Fibroblast of the conjunctiva (primary cell): ENCODE data around the gene MAB21L4.

Experiments
- DNase-seq: peaks from one replicate; pipeline ENCODE4 v3.0.0-alpha.2; 2010; ENCODE audit warnings: low read depth

Gene MAB21L4

GRCh38 chr2:240894006-240894405 is 1.9 kb downstream of the MAB21L4 start:
- no peak for DNase-seq

DNA sequence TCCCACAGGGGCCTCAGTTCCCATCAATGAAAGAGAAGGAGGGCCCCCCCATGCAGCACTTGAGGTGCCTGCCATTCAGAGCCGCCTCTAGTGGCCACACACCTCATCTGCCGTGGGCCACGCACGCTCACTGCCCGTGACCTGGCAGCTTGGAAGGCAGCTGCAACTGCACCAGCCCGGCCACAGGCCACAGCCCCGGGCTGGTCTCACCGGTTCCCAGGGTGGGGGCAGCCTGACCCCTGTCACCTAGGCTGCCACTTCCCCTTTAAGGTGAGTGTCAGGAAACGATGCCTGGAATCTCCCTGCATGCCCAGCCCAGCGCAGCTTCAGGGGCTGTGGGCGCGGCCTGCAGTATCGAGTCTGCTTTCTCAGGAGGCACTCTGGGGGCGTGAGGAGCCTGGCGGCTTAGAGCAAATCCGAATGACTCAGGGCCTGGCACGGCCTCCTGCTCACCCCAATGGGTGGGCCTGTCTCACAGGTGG is 2.6 kb downstream of the MAB21L4 start:
- DNase-seq = peak; percentile 32

DNA sequence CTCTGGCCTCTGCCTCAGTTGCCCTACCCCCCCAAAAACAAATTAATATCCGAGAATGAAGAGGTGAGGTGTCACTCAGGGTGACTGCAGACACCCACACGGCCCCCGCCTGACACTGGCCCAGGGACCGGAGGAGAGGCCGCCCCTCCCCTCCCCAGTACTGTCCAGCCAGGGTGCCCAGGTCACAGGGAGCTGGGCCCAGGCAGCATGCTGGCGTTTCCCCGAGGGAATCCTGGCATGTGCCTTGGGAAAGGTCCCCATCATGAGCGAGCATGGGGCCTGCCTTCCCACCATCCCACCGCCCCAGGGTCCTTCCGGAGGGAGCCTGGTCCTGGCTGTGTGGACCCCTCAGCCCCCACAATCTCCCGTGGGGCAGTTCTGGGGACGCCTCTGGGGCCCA is 3.0 kb downstream of the MAB21L4 start:
- DNase-seq = no peak

DNA sequence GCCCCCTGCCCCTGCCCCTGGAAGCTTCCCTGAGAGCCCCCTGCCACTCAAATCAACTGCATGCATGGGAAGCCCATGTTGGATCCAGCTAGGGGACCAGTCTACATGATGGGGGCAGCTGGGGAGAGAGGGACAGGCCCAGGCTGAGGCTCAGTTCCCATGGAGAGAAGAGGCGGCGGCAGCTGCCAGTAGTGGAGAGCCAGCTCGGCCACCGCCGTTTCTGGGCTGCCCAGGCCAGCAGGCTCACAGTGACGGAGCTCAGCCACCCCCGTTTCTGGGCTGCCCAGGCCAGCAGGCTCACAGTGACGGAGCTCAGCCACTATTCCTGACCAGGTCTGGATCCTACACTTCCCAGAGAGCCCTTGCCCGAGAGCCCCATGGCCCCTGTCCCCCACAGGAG is 3.6 kb downstream of the MAB21L4 start:
- DNase-seq = no peak

DNA sequence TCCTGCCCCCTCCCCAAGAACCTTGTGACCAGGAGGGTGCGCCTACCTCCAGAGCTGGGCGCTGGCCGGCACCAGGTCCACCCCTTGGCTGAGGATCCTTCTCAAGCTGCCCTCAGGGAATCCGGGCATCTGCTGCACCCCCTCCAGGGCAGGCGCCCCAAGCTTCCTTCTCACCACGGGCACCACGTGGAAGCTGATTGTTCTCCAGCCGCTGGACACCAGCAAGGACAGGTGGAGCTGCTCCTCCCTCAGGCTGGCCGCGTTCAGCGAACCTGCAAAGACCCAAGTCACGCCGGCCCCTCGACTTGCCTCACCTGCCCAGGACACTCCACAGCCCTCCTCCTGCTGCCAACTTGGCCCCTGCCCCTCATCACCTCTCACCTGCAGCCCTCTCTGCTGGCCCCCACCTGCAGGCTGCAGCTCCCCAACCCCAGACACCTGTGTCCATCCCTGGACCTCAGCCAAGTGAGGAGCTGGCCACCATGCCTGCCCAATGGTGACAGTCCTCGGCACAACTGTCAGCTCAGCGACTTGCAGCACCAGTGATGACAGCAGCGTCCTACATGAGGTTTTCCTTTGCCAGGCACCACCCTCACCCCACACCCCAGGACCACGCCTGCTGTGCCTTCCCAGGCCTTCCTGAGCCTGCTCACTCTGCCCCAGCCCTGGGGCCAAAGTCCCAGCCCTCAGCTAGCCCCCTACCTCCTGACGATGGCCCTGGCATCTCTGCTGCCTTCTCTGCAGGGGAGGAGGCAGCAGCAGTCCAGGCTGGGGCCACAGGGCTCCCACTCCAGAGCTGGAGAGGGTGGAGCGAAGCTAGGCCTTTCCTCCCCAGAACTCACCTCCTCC is 4.2 kb downstream of the MAB21L4 start:
- DNase-seq = no peak

DNA sequence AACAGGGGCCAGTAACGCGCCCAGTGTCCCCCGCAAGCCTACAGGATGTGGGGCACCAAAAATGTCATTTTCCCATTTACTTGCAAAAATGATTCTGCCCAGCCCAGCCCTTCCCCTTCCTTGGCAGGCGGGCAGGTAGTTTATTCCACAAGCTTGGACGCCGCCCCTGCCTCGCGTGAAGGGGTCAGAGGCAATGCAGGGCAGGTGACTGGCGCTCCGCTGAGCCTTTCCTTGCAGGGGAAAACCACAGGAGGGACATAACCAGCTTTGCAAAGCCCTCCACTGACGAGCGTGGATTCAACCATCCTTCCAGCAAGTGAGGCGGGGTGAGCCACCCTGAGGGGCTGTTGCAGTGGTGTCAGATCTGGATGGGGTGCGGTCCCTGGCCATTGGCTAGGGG is 5.3 kb downstream of the MAB21L4 start:
- DNase-seq = no peak

GRCh38 chr2:240889601-240890560 is 6.1 kb downstream of the MAB21L4 start:
- DNase-seq = no peak

GRCh38 chr2:240888890-240889573 is 6.9 kb downstream of the MAB21L4 start:
- no peak for DNase-seq

GRCh38 chr2:240888130-240888889 is 7.6 kb downstream of the MAB21L4 start:
- DNase-seq = no peak

DNA sequence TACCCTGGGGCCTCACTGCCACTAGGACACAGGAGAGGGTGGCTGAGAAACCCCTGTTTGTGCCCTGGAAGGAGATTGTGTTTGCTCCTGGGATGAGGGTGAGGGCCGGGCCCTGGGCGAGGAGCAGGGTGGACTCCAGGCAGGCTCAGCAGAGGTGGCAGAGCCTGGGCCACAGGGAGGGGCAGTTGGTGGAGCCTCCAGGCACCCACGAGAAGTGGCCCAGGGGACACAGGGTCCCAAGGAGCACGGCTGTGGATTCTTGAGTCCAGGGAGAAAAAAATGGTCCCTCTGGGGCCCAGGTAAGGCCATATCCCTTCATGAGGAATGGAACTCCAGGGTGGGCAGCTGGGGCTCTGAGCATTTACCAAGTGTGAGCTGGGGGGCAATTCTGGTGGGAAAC is 8.3 kb downstream of the MAB21L4 start:
- DNase-seq = no peak

- DNase-seq = no peak
Measured at GRCh38 chr2:240886678-240887609, 9.0 kb downstream of the MAB21L4 start.

DNA sequence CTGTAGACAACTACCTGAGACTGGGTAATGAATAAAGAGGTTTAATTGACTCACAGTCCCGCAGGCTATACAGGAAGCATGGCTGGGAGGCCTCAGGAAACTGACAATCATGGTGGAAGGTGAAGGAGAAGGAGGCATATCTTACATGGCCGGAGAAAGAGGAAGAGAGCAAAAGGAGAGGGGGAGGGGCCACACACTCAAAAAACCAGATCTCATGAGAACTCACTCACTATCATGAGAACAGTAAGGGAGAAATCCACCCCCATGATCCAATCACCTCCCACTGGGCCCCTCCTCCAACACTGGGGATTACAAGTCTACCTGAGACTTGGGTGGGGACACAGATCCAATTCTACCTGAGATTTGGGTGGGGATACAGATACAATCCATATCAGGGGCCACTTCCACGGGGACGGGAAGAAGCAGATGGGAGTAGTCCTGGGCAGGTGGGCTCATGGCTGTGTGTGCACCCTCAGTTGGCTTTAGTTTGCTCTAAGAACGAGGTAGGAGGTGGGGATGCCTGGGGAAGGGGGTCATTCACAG is 9.9 kb downstream of the MAB21L4 start:
- DNase-seq = no peak

DNA sequence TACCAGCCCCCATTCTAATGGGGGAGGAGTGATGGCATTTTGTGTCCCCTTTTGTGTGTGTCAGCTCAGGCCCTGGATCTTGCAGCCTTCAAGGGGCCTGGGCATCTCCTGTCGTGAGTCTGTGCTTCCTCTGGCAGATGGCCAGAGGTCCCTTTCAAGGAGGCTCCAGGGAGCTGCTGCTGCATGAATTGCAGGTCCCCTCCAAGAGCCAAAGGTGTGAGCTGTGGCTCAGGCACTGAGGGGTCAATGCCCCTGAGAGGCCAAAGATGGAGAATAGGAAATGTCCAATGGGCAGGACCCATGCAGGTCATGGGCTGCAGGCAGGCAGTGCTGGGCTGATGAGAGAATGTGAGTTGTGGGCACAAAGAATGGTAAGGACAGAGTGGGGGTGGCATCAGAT is 10.4 kb downstream of the MAB21L4 start:
- no peak for DNase-seq

DNA sequence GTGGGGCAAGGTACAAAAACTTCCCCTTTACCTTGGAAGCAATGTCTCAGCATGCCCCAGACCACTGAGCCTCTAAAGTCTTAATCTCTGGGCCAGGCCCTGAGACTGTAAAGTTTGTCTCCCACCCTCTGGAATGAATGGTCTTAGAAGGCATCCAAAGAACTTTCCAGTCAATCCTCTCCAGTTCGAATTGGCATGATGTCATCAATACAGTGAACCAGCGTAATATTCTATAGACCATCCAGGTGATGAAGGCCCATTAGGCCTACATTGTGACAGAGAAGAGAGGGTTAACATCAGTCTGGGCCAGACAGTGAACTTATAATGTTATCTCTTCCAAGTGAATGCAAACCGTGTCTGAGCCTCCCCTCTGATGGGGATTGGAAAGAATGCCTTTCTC is 11.2 kb downstream of the MAB21L4 start:
- no peak for DNase-seq

DNA sequence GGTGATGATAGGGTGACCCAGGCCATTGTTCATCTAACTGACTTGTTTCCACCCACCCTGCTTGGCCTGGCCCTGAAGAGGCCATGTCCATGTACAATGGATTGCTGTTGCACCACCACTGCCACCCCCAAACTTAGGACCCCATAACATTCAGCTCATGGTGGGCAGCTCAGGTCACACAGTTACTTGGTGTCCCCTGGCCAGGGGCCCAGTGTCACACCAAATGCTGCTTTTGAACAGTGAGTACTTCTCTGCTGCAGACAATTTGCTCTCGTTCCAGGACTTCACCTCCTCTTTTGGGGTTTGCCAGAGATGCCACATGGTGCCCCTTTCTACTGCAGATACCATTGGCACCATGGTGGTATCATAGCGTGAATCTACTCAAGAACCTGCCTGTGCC is 11.7 kb downstream of the MAB21L4 start:
- no peak for DNase-seq

DNA sequence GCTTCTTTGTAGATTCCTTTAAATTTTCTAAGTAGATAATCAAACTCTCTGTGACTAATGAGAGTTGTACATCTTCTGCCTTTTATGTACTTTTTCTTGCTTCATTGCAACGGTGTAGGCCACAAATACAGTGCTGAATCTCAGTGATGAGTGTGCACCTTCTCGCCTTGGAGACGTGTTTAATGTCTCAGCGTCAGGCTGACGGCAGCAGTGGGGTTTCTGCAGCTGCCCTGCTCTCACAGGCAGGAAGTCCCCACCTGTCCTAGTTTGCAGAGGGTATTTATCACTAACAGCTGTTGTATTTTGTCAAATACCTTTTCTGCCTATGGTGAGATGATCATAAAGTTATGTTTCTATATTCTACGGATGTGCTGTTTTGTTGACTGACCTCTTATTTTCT is 14.0 kb downstream of the MAB21L4 start:
- no peak for DNase-seq

- DNase-seq = no peak
Measured at GRCh38 chr2:240879105-240879504, 16.9 kb downstream of the MAB21L4 start.

DNA sequence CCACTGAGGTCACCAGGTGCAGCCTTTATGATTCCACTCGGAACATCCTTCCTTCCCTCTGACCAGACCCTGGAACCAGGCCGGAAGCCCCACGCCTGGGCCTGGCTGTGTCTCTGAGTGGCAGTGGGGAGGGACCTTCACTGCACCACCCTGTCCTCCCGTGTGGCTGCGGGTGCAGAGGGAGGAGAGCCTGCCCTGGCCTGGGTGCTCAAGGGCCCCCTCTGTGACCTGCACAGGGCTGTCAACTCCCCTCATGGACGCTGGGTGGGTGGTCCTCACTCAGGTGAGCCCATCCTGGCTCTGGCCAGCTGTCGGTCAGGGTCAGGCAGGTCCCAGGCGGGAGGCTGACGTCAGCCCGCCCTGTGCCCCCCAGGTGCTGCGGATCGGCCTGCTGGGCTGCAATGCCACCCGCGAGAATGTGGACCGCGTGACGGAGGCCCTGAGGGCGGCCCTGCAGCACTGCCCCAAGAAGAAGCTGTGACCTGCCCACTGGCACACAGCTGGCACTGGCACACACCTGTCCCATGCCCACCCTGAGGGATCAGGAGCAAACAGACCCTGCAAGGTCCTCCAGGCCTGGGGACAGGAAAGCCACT is 17.5 kb downstream of the MAB21L4 start:
- DNase-seq = no peak

GRCh38 chr2:240877460-240878340 is 18.3 kb downstream of the MAB21L4 start:
- no peak for DNase-seq
